ENCODE data around the gene RORB.

Gene RORB

GRCh38 chr9:74513221-74513620 is 16.1 kb downstream of the RORB start:
- TF ChIP-seq EZH2phosphoT487 (IDR thresholded peaks at IDR 0.05; ENCODE audit: low read length): no peak
- no peak for TF ChIP-seq EZH2 (optimal IDR thresholded peaks at IDR 0.05; ENCODE audit: low read depth, low read length)
- TF ChIP-seq, protein P1, sequence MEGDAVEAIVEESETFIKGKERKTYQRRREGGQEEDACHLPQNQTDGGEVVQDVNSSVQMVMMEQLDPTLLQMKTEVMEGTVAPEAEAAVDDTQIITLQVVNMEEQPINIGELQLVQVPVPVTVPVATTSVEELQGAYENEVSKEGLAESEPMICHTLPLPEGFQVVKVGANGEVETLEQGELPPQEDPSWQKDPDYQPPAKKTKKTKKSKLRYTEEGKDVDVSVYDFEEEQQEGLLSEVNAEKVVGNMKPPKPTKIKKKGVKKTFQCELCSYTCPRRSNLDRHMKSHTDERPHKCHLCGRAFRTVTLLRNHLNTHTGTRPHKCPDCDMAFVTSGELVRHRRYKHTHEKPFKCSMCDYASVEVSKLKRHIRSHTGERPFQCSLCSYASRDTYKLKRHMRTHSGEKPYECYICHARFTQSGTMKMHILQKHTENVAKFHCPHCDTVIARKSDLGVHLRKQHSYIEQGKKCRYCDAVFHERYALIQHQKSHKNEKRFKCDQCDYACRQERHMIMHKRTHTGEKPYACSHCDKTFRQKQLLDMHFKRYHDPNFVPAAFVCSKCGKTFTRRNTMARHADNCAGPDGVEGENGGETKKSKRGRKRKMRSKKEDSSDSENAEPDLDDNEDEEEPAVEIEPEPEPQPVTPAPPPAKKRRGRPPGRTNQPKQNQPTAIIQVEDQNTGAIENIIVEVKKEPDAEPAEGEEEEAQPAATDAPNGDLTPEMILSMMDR (IDR thresholded peaks at IDR 0.05; ENCODE audit: low read length): no peak
- no peaks in the 10 kb centered on the region for H3K79me2 ChIP-seq (ENCODE audit: low read length)

DNA sequence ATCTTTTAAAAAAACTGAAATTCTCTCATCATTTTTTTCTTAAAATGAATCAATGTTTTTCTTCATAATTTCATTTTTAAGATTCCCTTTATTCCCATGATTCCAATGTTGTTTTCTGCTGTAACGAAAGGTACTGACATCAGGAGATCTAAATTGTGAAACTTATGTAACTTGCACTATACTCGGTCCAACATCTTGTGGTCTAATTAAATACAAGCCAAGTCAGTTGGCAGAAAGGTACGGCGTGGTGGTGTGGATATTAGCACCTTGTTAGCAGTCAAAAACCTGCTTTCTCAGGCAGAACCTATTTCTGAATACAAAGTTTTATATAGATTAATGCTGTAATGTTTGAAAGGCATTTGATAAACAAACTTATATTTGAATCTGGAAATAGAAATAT is 20.1 kb downstream of the RORB start:
- TF ChIP-seq, protein P1 (IDR thresholded peaks at IDR 0.05; ENCODE audit: low read length): no peak
- TF ChIP-seq EZH2 (optimal IDR thresholded peaks at IDR 0.05; ENCODE audit: low read depth, low read length) (no peak), EZH2phosphoT487 (IDR thresholded peaks at IDR 0.05; ENCODE audit: low read length) (no peak)
- Histone ChIP-seq H3F3A (ENCODE audit: insufficient read depth, low read length) (no peaks in the 10 kb centered on the region), H3K4me3 (ENCODE audit: low read length) (no peak overlapping the region), H3K27ac (ENCODE audit: low read length) (no peak overlapping the region), H2AFZ (ENCODE audit: low read length) (no peak overlapping the region), H3K79me2 (ENCODE audit: low read length) (no peaks in the 10 kb centered on the region), H4K20me1 (ENCODE audit: insufficient read depth, low read length) (no peaks in the 10 kb centered on the region), H3K4me1 (ENCODE audit: low read length) (no peaks in the 10 kb centered on the region), H3K36me3 (replicated peaks; ENCODE audit: insufficient read depth, low read length) (no peaks in the 10 kb centered on the region), H3K4me2 (ENCODE audit: low read depth, low read length) (no peak overlapping the region), H3K9me2 (replicated peaks; ENCODE audit: insufficient read depth, low read length) (no peaks in the 10 kb centered on the region), H3K9ac (ENCODE audit: low read length) (no peak overlapping the region), H3K9me3 (replicated peaks; ENCODE audit: insufficient read depth, low read length) (no peaks in the 10 kb centered on the region), H3K27me3 (replicated peaks; ENCODE audit: insufficient read depth, low read length) (no peaks in the 10 kb centered on the region)
- DNase-seq: no peak

More at GRCh38 chr9:74513221-74513620, 16.1 kb downstream of the RORB start:
- no peaks in the 10 kb centered on the region for H3F3A ChIP-seq (ENCODE audit: insufficient read depth, low read length)
- DNase-seq: no peak
- no peaks in the 10 kb centered on the region for H4K20me1 ChIP-seq (ENCODE audit: insufficient read depth, low read length)
- H3K4me3 ChIP-seq (ENCODE audit: low read length): no peak overlapping the region
- no peaks in the 10 kb centered on the region for H3K9me2 ChIP-seq (replicated peaks; ENCODE audit: insufficient read depth, low read length)
- H3K9ac ChIP-seq (ENCODE audit: low read length): no peak overlapping the region
- H3K36me3 ChIP-seq (replicated peaks; ENCODE audit: insufficient read depth, low read length): no peaks in the 10 kb centered on the region
- H2AFZ ChIP-seq (ENCODE audit: low read length): no peak overlapping the region
- no peak overlapping the region for H3K27ac ChIP-seq (ENCODE audit: low read length)
- H3K27me3 ChIP-seq (replicated peaks; ENCODE audit: insufficient read depth, low read length): no peaks in the 10 kb centered on the region
- no peak overlapping the region for H3K4me2 ChIP-seq (ENCODE audit: low read depth, low read length)
- H3K9me3 ChIP-seq (replicated peaks; ENCODE audit: insufficient read depth, low read length): no peaks in the 10 kb centered on the region
- H3K4me1 ChIP-seq (ENCODE audit: low read length): no peaks in the 10 kb centered on the region

- TF ChIP-seq EZH2phosphoT487 (IDR thresholded peaks at IDR 0.05; ENCODE audit: low read length) (no peak), EZH2 (optimal IDR thresholded peaks at IDR 0.05; ENCODE audit: low read depth, low read length) (no peak)
- TF ChIP-seq, protein P1 (IDR thresholded peaks at IDR 0.05; ENCODE audit: low read length): no peak
- Histone ChIP-seq H3K27me3 (replicated peaks; ENCODE audit: insufficient read depth, low read length) (no peaks in the 10 kb centered on the region), H2AFZ (ENCODE audit: low read length) (no peak overlapping the region), H3K4me3 (ENCODE audit: low read length) (no peak overlapping the region), H3K4me1 (ENCODE audit: low read length) (no peaks in the 10 kb centered on the region), H3K36me3 (replicated peaks; ENCODE audit: insufficient read depth, low read length) (no peaks in the 10 kb centered on the region), H3K4me2 (ENCODE audit: low read depth, low read length) (no peak overlapping the region), H3K79me2 (ENCODE audit: low read length) (no peaks in the 10 kb centered on the region), H3K9me2 (replicated peaks; ENCODE audit: insufficient read depth, low read length) (no peaks in the 10 kb centered on the region), H3K27ac (ENCODE audit: low read length) (no peak overlapping the region), H3F3A (ENCODE audit: insufficient read depth, low read length) (no peaks in the 10 kb centered on the region), H3K9me3 (replicated peaks; ENCODE audit: insufficient read depth, low read length) (no peaks in the 10 kb centered on the region), H4K20me1 (ENCODE audit: insufficient read depth, low read length) (no peaks in the 10 kb centered on the region), H3K9ac (ENCODE audit: low read length) (no peak overlapping the region)
- no peak for DNase-seq
Observed at GRCh38 chr9:74519419-74519818, 22.3 kb downstream of the RORB start.

Data from MM.1S (cell line).